Measurements from ENCODE around the gene PTGER1. TPM values are rescaled to one million over a fixed set of nuclear protein-coding genes. Genes with fewer than 3 reads are reported as not detected.

PTGER1 gene
- total RNA-seq, 1 experiment from 2014 or later, result not detected

GRCh38 chr19:14494910-14495671 is 19.9 kb upstream of the PTGER1 start:
- no peak overlapping the region for H3K27ac ChIP-seq

GRCh38 chr19:14494411-14494810 is 19.3 kb upstream of the PTGER1 start:
- peaks cover 18% of the 10 kb centered on the region for H3K4me1 ChIP-seq (replicated peaks)
- H3K4me3 ChIP-seq, result peak overlapping the region; percentile 54
- DNase-seq (ENCODE audit: low read depth in 1 of 2, low spot score in 2 of 2), result no peak
- peaks cover 46% of the 10 kb centered on the region for H3K36me3 ChIP-seq
- H3K9me3 ChIP-seq (replicated peaks), result no peaks in the 10 kb centered on the region
- H3K27ac ChIP-seq, result no peak overlapping the region
- H3K27me3 ChIP-seq (replicated peaks), result no peaks in the 10 kb centered on the region

More at GRCh38 chr19:14494910-14495671, 19.9 kb upstream of the PTGER1 start:
- Histone ChIP-seq H3K27me3 (replicated peaks) (no peaks in the 10 kb centered on the region), H3K9me3 (replicated peaks) (no peaks in the 10 kb centered on the region), H3K4me1 (replicated peaks) (peaks cover 18% of the 10 kb centered on the region), H3K36me3 (peaks cover 39% of the 10 kb centered on the region), H3K4me3 (peak overlapping the region; percentile 54)
- no peak for DNase-seq (ENCODE audit: low read depth in 1 of 2, low spot score in 2 of 2)

GRCh38 chr19:14492756-14493337 is 17.7 kb upstream of the PTGER1 start:
- no peak overlapping the region for H3K4me3 ChIP-seq
- H3K9me3 ChIP-seq (replicated peaks), result no peaks in the 10 kb centered on the region
- H3K27ac ChIP-seq, result no peak overlapping the region
- H3K27me3 ChIP-seq (replicated peaks), result no peaks in the 10 kb centered on the region
- H3K4me1 ChIP-seq (replicated peaks), result peaks cover 18% of the 10 kb centered on the region
- no peak for DNase-seq (ENCODE audit: low read depth in 1 of 2, low spot score in 2 of 2)
- peaks cover 58% of the 10 kb centered on the region for H3K36me3 ChIP-seq

- no peak overlapping the region for H3K4me3 ChIP-seq
- H3K4me1 ChIP-seq (replicated peaks), result no peaks in the 10 kb centered on the region
- no peak overlapping the region for H3K27ac ChIP-seq
- peaks cover 73% of the 10 kb centered on the region for H3K36me3 ChIP-seq
- no peaks in the 10 kb centered on the region for H3K9me3 ChIP-seq (replicated peaks)
- H3K27me3 ChIP-seq (replicated peaks), result no peaks in the 10 kb centered on the region
- no peak for DNase-seq (ENCODE audit: low read depth in 1 of 2, low spot score in 2 of 2)
Observed at GRCh38 chr19:14487370-14488125, 12.4 kb upstream of the PTGER1 start.

- Histone ChIP-seq H3K27me3 (replicated peaks) (no peaks in the 10 kb centered on the region), H3K36me3 (peaks cover 79% of the 10 kb centered on the region), H3K4me3 (no peak overlapping the region), H3K27ac (no peak overlapping the region), H3K4me1 (replicated peaks) (no peaks in the 10 kb centered on the region), H3K9me3 (replicated peaks) (no peaks in the 10 kb centered on the region)
- DNase-seq (ENCODE audit: low read depth in 1 of 2, low spot score in 2 of 2), result no peak
Observed at GRCh38 chr19:14482172-14482941, 7.2 kb upstream of the PTGER1 start.

- Histone ChIP-seq H3K27me3 (replicated peaks) (no peaks in the 10 kb centered on the region), H3K4me1 (replicated peaks) (peaks cover 4% of the 10 kb centered on the region), H3K36me3 (peaks cover 70% of the 10 kb centered on the region), H3K4me3 (no peak overlapping the region), H3K27ac (no peak overlapping the region), H3K9me3 (replicated peaks) (no peaks in the 10 kb centered on the region)
- no peak for DNase-seq (ENCODE audit: low read depth in 1 of 2, low spot score in 2 of 2)
Observed at GRCh38 chr19:14480700-14481079, 5.5 kb upstream of the PTGER1 start.

- Histone ChIP-seq H3K4me1 (replicated peaks) (peaks cover 9% of the 10 kb centered on the region), H3K27ac (no peak overlapping the region), H3K27me3 (replicated peaks) (peaks cover under 1% of the 10 kb centered on the region; the same call in 1 of the 2 replicates), H3K36me3 (peaks cover 69% of the 10 kb centered on the region), H3K9me3 (replicated peaks) (no peaks in the 10 kb centered on the region), H3K4me3 (no peak overlapping the region)
- no peak for DNase-seq (ENCODE audit: low read depth in 1 of 2, low spot score in 2 of 2)
Observed at GRCh38 chr19:14479975-14480699, 5.0 kb upstream of the PTGER1 start.

- DNase-seq (ENCODE audit: low read depth in 1 of 2, low spot score in 2 of 2), result no peak
- H3K4me1 ChIP-seq (replicated peaks), result peaks cover 13% of the 10 kb centered on the region
- H3K27ac ChIP-seq, result no peak overlapping the region
- H3K27me3 ChIP-seq (replicated peaks), result peaks cover 6% of the 10 kb centered on the region; the same call in 1 of the 2 replicates
- H3K4me3 ChIP-seq, result no peak overlapping the region
- peaks cover 66% of the 10 kb centered on the region for H3K36me3 ChIP-seq
- no peaks in the 10 kb centered on the region for H3K9me3 ChIP-seq (replicated peaks)
Observed at GRCh38 chr19:14479309-14479974, 4.3 kb upstream of the PTGER1 start.

GRCh38 chr19:14478113-14478545 is 3.0 kb upstream of the PTGER1 start:
- H3K27me3 ChIP-seq (replicated peaks), result peaks cover 7% of the 10 kb centered on the region; the same call in 1 of the 2 replicates
- no peaks in the 10 kb centered on the region for H3K9me3 ChIP-seq (replicated peaks)
- H3K27ac ChIP-seq, result no peak overlapping the region
- peaks cover 56% of the 10 kb centered on the region for H3K36me3 ChIP-seq
- DNase-seq (ENCODE audit: low read depth in 1 of 2, low spot score in 2 of 2), result no peak
- H3K4me1 ChIP-seq (replicated peaks), result peaks cover 13% of the 10 kb centered on the region
- H3K4me3 ChIP-seq, result no peak overlapping the region

GRCh38 chr19:14477418-14478112 is 2.4 kb upstream of the PTGER1 start:
- H3K9me3 ChIP-seq (replicated peaks), result no peaks in the 10 kb centered on the region
- H3K27me3 ChIP-seq (replicated peaks), result peaks cover 8% of the 10 kb centered on the region; the same call in 1 of the 2 replicates
- no peak for DNase-seq (ENCODE audit: low read depth in 1 of 2, low spot score in 2 of 2)
- no peak overlapping the region for H3K4me3 ChIP-seq
- H3K36me3 ChIP-seq, result peaks cover 51% of the 10 kb centered on the region
- peaks cover 15% of the 10 kb centered on the region for H3K4me1 ChIP-seq (replicated peaks)
- H3K27ac ChIP-seq, result no peak overlapping the region

- Histone ChIP-seq H3K27ac (no peak overlapping the region), H3K4me1 (replicated peaks) (peaks cover 22% of the 10 kb centered on the region), H3K4me3 (no peak overlapping the region), H3K27me3 (replicated peaks) (peaks cover 8% of the 10 kb centered on the region; the same call in 1 of the 2 replicates), H3K9me3 (replicated peaks) (0 out of 2 replicates have a peak, but pooled peaks cover 2% of the 10 kb centered on the region), H3K36me3 (peaks cover 43% of the 10 kb centered on the region)
- DNase-seq (ENCODE audit: low read depth in 1 of 2, low spot score in 2 of 2), result no peak
Observed at GRCh38 chr19:14476673-14477401, 1.7 kb upstream of the PTGER1 start.
